HG03060 (cell line): ENCODE results near the gene PARP3.

Experiments used
- ATAC-seq: cut with Tn5 transposase; IDR thresholded peaks from one replicate; pipeline ENCODE4 v1.9.1; 2021; ENCODE audit warnings: low read depth, moderate number of reproducible peaks; ENCODE audit not compliant: unreplicated experiment

Gene PARP3

GRCh38 chr3:51933471-51934138 lies 8.6 kb upstream of the PARP3 start:
- ATAC-seq = no peak

- no peak for ATAC-seq
Measured at GRCh38 chr3:51934139-51934850, 7.9 kb upstream of the PARP3 start.

GRCh38 chr3:51934991-51935885 lies 6.9 kb upstream of the PARP3 start:
- ATAC-seq = no peak

- ATAC-seq = no peak
Measured at GRCh38 chr3:51935886-51936755, 6.0 kb upstream of the PARP3 start.

GRCh38 chr3:51937014-51937413 lies 5.1 kb upstream of the PARP3 start:
- no peak for ATAC-seq

GRCh38 chr3:51937611-51938450 lies 4.3 kb upstream of the PARP3 start:
- no peak for ATAC-seq

- no peak for ATAC-seq
Measured at GRCh38 chr3:51938780-51939425, 3.3 kb upstream of the PARP3 start.

GRCh38 chr3:51940648-51941462 lies 1.3 kb upstream of the PARP3 start:
- no peak for ATAC-seq

- ATAC-seq = no peak
Measured at GRCh38 chr3:51941463-51941797, 733 bp upstream of the PARP3 start.

- no peak for ATAC-seq
Measured at GRCh38 chr3:51942603-51943450, 664 bp downstream of the PARP3 start.

- no peak for ATAC-seq
Measured at GRCh38 chr3:51943451-51944391, 1.6 kb downstream of the PARP3 start.

- no peak for ATAC-seq
Measured at GRCh38 chr3:51944451-51945021, 2.4 kb downstream of the PARP3 start.

- ATAC-seq = no peak
Measured at GRCh38 chr3:51945031-51945840, 3.1 kb downstream of the PARP3 start.

- no peak for ATAC-seq
Measured at GRCh38 chr3:51945926-51946705, 4.0 kb downstream of the PARP3 start.
